ENCODE measurements around the gene SERPINA4.

The SERPINA4 gene

GRCh38 chr14:94596361-94596760 lies 35.1 kb downstream of the SERPINA4 start:
- TF ChIP-seq CTCF (IDR thresholded peaks at IDR 0.05; ENCODE audit: insufficient read depth, low read length, poor library complexity, severe bottlenecking), result no peak
- H3K36me3 ChIP-seq (ENCODE audit: control insufficient read depth, insufficient read depth, low read length), result no peaks in the 10 kb centered on the region

GRCh38 chr14:94597788-94598187 lies 36.5 kb downstream of the SERPINA4 start:
- TF ChIP-seq CTCF (IDR thresholded peaks at IDR 0.05; ENCODE audit: insufficient read depth, low read length, poor library complexity, severe bottlenecking), result no peak
- H3K36me3 ChIP-seq (ENCODE audit: control insufficient read depth, insufficient read depth, low read length), result no peaks in the 10 kb centered on the region
- no peak for DNase-seq (ENCODE audit: extremely low read depth, insufficient read length)
- no peak overlapping the region for H3K4me3 ChIP-seq (replicated peaks; ENCODE audit: low read depth, low read length)
- H3K27me3 ChIP-seq (replicated peaks; ENCODE audit: control insufficient read depth, insufficient read depth, low read length), result no peaks in the 10 kb centered on the region; the same call in 1 of the 2 replicates

More at GRCh38 chr14:94596361-94596760, 35.1 kb downstream of the SERPINA4 start:
- H3K27me3 ChIP-seq (replicated peaks; ENCODE audit: control insufficient read depth, insufficient read depth, low read length), result no peaks in the 10 kb centered on the region; the same call in 1 of the 2 replicates
- no peak overlapping the region for H3K4me3 ChIP-seq (replicated peaks; ENCODE audit: low read depth, low read length)
- no peak for DNase-seq (ENCODE audit: extremely low read depth, insufficient read length)

DNA sequence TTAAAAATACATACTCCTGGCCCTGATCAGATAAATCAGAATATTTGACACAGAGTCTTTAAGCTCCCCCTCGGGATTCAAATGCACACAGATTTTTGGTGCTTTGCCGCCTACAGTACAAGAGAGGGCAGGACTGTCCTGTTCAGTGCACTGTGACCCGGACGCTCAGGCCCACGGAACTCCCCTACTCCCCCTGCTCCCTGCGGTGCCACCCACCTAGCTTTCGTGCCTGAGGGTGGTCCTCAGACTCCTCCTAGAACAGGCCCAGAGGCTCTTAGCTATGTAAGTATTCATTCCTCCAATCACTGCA lies 37.2 kb downstream of the SERPINA4 start:
- H3K4me3 ChIP-seq (replicated peaks; ENCODE audit: low read depth, low read length), result no peak overlapping the region
- no peak for DNase-seq (ENCODE audit: extremely low read depth, insufficient read length)
- TF ChIP-seq CTCF (IDR thresholded peaks at IDR 0.05; ENCODE audit: insufficient read depth, low read length, poor library complexity, severe bottlenecking), result no peak
- no peaks in the 10 kb centered on the region for H3K36me3 ChIP-seq (ENCODE audit: control insufficient read depth, insufficient read depth, low read length)
- peaks cover 1% of the 10 kb centered on the region for H3K27me3 ChIP-seq (replicated peaks; ENCODE audit: control insufficient read depth, insufficient read depth, low read length)

GRCh38 chr14:94598816-94599655 lies 37.8 kb downstream of the SERPINA4 start:
- no peak for DNase-seq (ENCODE audit: extremely low read depth, insufficient read length)
- peaks cover 1% of the 10 kb centered on the region for H3K27me3 ChIP-seq (replicated peaks; ENCODE audit: control insufficient read depth, insufficient read depth, low read length)
- TF ChIP-seq CTCF (IDR thresholded peaks at IDR 0.05; ENCODE audit: insufficient read depth, low read length, poor library complexity, severe bottlenecking), result no peak
- H3K36me3 ChIP-seq (ENCODE audit: control insufficient read depth, insufficient read depth, low read length), result no peaks in the 10 kb centered on the region
- no peak overlapping the region for H3K4me3 ChIP-seq (replicated peaks; ENCODE audit: low read depth, low read length)

DNA sequence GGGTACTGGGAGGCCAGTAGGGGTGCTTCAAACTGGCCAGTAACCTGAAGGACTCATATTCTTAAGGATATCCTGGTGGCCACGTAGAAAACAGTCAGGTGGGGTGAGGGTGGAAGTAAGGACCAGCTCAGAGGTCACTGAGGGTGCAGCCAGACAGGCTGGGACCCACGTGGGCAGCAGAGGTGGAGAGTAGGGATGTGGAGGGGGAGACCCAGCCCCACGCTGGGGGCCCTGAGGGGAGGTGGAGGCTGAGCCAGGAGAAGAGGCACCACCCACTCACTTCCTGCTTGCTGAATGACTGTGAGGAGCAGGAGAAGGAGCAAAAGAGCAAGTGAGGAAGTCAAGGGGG lies 38.4 kb downstream of the SERPINA4 start:
- Histone ChIP-seq H3K36me3 (ENCODE audit: control insufficient read depth, insufficient read depth, low read length) (no peaks in the 10 kb centered on the region), H3K4me3 (replicated peaks; ENCODE audit: low read depth, low read length) (no peak overlapping the region), H3K27me3 (replicated peaks; ENCODE audit: control insufficient read depth, insufficient read depth, low read length) (peaks cover 1% of the 10 kb centered on the region)
- TF ChIP-seq CTCF (IDR thresholded peaks at IDR 0.05; ENCODE audit: insufficient read depth, low read length, poor library complexity, severe bottlenecking), result no peak
- no peak for DNase-seq (ENCODE audit: extremely low read depth, insufficient read length)

Data from GM06990 (cell line).